Measurements from ENCODE around the gene COL9A2.

The COL9A2 gene

DNA sequence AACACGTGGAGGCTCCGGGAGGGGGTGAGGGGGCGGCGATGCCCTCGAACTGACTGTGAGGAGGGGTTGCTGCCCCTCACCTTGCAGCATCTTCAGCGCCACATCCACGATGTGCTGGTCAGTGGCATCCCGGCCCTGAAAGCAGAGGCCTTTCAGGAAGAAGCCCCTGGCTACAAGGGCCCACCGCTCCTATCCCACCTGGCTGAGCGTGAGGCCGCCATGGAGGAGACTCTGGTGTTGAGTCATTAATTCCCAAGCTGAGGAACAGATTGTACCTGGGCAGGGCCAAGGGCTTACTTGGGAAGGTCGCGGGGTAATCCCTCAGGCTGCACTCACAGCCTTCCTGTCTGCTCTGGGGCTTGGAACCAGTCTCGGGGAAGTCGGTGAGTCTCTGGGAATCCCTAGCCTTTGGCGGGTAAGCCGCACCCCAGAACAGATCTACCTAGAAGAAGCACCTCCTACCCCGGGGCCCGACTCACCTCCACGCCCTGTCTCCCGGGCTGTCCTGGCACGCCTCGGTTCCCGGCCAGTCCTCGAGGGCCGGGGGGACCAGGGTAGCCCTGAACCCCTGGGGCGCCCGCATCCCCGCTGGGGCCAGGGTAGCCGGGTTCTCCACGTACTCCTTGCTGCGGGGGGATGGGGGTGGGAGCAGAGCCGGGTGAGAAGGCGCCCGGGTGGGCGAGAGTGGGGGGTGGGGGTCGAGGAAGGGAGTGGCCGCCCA lies 13.9 kb downstream of the COL9A2 start:
- DNase-seq (ENCODE audit: low read depth), result no peak

DNA sequence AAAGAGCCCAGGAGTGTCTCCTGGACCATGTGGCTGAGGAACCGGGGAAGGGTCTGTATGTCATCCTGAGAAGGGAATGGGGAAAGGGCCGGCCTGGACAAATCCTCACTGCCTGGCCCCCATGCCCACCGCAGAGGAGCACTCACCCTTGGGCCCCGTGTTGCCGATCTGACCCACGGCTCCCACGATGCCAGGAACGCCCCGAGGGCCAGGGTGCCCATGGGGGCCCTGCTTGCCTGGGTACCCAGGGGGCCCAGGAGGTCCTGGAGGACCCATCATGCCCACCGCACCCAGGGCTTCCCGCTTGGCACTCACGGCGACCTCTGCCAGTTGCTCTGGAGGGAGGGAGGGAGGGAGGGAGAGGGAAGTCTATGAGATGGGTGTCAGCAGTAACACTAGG lies 14.6 kb downstream of the COL9A2 start:
- DNase-seq (ENCODE audit: low read depth), result no peak

DNA sequence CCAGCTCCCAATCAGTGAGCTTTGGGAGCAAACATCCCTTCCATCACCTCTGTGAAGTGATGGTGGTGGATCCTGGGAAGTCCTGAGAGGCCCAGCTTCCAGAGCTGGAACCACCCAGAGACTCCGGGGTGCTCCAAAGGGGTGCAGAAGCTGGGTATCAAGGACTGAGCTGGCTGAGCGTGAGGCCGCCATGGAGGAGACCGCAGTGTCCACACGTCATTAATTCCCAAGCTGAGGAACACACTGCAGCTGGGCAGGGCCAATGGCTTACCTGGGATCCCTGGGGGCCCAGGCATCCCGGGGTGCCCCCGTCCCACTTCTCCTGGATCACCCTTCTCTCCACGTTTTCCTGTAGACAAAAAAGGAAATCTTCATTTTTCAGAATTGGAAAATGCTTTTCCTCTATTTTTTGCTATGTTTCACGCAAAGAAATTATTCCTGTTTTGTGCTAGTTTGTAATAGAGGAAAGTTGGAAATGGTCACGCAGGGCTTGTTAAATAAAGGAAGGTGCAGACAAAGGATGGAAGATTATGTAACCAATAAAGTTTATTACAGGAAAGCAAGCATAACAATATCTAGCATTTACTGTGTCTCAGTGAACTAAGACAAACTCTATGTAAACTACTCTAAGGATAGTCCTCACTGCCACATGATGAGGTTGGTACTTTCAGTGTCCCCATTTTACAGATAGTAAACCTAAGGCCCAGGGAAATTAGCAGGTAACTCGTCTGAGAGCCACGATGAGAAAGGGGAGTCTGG lies 15.4 kb downstream of the COL9A2 start:
- no peak for DNase-seq (ENCODE audit: low read depth)

- DNase-seq (ENCODE audit: low read depth), result no peak
Observed at GRCh38 chr1:40301066-40301465, 16.0 kb downstream of the COL9A2 start.

GRCh38 chr1:40300651-40301050 lies 16.4 kb downstream of the COL9A2 start:
- DNase-seq (ENCODE audit: low read depth), result no peak

DNA sequence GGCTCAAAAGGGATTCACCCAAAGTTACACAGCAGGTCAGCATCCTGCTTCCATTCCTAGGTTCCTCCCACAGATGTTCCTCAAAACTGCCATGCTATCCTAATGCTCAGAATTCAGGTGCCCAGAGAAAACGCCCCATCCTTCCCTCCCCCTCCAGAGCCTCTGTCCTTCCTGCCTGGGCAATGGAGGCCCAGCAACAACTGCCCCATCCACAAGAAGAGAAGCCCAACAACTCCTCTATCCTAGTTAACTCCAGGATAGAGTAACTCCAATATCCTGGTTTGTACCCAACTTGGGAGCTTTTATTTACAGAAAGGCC lies 16.9 kb downstream of the COL9A2 start:
- DNase-seq (ENCODE audit: low read depth), result no peak

GRCh38 chr1:40299366-40300248 lies 17.5 kb downstream of the COL9A2 start:
- no peak for DNase-seq (ENCODE audit: low read depth)

GRCh38 chr1:40291293-40291692 lies 25.8 kb downstream of the COL9A2 start:
- no peak for DNase-seq (ENCODE audit: low read depth)

- no peak for DNase-seq (ENCODE audit: low read depth)
Observed at GRCh38 chr1:40281853-40282252, 35.2 kb downstream of the COL9A2 start.

- no peak for DNase-seq (ENCODE audit: low read depth)
Observed at GRCh38 chr1:40276122-40276521, 41.0 kb downstream of the COL9A2 start.

GRCh38 chr1:40274331-40274730 lies 42.8 kb downstream of the COL9A2 start:
- DNase-seq (ENCODE audit: low read depth), result no peak

DNA sequence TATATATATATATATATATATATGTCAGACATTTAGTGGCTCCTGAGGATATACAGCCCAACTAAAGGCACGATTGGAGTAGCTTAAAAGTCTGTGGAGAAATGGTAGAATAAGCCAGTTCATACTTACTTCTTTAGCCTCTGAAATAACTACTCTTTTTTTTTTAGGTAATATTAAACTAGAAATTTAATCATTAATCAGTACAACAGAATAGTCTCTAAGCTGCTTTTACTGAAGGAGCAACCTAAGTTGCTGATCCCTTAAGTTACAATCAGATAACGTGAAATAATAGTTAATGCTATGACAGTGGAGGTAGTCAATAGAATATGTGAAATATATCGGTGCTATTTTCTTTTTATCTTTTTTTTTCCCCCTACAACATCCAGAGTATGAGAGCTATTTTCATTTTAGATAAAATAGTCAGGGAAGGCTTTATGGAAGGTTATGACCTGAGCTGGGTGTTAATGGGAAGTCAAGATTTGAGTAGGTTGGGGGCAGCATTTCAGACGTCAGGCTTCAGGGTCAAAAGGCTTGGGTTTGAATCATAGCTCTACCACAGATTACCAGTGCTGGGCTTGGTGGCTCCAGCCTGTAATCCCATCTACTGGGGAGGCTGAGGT lies 43.4 kb downstream of the COL9A2 start:
- DNase-seq (ENCODE audit: low read depth), result no peak

DNA sequence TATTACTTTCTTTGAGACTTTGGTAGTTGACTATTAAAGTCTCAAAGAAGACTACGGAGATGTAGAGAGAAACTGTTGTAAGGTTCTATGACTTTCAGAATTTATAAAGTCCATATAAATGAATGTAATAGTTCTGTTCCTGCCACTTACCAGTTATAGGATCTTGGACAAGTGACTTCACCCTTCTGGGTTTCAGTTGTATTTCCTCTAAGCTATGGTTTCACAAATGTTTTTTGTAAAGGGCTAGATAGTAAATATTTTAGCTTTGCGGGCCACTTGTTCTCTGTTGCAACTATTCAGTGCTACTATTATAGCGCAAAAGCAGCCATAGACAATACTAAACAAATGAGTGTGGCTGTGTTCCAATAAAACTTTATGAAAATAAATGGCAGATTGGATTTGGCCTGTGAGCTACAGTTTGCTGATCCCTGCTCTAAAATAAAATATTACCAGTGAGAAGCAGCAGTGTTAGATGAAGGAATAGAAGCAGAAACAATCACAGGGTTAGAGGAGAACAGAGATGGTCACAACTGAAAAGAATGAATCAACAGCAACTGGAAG lies 44.4 kb downstream of the COL9A2 start:
- no peak for DNase-seq (ENCODE audit: low read depth)

GRCh38 chr1:40270152-40270834 lies 46.8 kb downstream of the COL9A2 start:
- DNase-seq (ENCODE audit: low read depth), result no peak

DNA sequence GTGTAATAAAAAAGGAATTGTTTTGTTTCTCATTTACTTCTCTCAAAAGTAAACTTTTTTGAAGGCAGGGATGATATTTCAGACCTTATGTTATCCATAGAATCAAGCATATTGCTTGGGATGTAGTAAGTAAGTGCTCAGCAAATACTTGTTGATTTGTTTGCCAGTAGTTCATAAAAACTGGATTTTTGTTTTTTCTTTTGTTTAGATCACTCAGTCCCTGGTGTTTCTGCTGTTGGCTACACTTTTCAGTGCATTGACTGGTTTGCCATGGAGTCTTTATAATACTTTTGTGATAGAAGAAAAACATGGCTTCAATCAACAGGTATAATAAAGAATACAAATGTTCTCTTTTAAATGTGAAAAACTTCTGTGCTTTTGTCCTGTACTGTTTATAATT lies 48.9 kb downstream of the COL9A2 start:
- DNase-seq (ENCODE audit: low read depth), result no peak

GRCh38 chr1:40267767-40268187 lies 49.3 kb downstream of the COL9A2 start:
- no peak for DNase-seq (ENCODE audit: low read depth)

- DNase-seq (ENCODE audit: low read depth), result no peak
Observed at GRCh38 chr1:40266786-40267535, 50.1 kb downstream of the COL9A2 start.

DNA sequence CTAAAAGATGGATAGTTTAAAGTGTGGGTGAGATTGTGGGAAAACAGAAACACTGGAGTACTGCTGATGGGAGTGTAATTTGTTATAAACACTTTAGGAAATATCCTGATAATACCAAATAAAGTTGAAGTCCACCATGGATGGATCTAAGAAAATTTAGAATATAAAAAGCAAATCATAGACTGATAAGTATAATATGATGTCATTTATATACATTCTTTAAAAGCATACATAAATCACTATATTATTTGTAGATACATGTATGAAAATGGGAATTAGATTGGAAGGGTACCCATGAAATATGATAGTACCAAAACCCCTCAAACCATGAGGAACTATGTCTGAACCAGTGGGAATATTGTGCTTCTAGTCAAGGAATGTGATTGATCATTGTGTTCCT lies 51.2 kb downstream of the COL9A2 start:
- no peak for DNase-seq (ENCODE audit: low read depth)

DNA sequence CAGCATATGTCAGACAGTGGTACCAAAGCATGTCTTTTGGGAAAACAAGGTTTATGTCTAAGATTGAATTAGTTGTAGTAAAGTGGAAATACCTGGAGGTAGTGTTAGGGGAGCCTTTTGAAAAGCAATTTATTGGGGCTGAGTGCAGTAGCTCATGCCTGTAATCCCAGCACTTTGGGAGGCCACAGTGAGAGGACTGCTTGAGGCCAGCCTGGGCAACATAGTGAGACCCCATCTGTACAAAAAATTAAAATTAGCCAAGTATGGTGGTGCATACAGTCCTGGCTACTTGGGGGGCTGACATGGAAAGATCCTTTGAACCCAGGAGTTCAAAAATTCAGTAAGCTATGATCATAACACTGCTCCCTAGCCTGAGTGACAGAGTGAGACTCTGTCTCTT lies 51.8 kb downstream of the COL9A2 start:
- DNase-seq (ENCODE audit: low read depth), result no peak

- DNase-seq (ENCODE audit: low read depth), result no peak
Observed at GRCh38 chr1:40264354-40264781, 52.7 kb downstream of the COL9A2 start.

GRCh38 chr1:40258445-40258769 lies 58.7 kb downstream of the COL9A2 start:
- no peak for DNase-seq (ENCODE audit: low read depth)

Data from stimulated activated CD8-positive, alpha-beta memory T cell treated with anti-CD3 and anti-CD28 coated beads, Interleukin-12 subunit alpha, Interleukin-12 subunit beta, amount 100 ng/mL, for 1 hour (primary cell).